HEK293 (cell line): ENCODE measurements around the gene KDF1.
"Not testable (repeated sequence)": the region's sequence is repeated elsewhere in the genome, so short reads cannot be mapped to it uniquely, and the experiment has no call there.

ENCODE experiments used
- CTCF ChIA-PET: fragments of 350-600 bp; formaldehyde crosslinking; extraction: SDS; loops from one replicate; lab custom pipeline; 2021; ENCODE audit warnings: antibody characterized with exemption; lab: Yijun Ruan, JAX
- POLR2A ChIA-PET: fragments of 300-600 bp; formaldehyde crosslinking; extraction: SDS; loops from one replicate; lab custom pipeline; 2020; ENCODE audit warnings: antibody characterized with exemption, inconsistent platforms; lab: Yijun Ruan, JAX
- H3K27ac ChIP-seq: fragments of 200-500 bp; sonication (Bioruptor generic); 2 replicates; pipeline ENCODE4 v1.5.1; 2014; ENCODE audit warnings: low read depth, low read length, control low read depth, inconsistent platforms; ENCODE audit errors: extremely low read depth
- H3K36me3 ChIP-seq, 2 experiments: fragments of 200-500 bp in 1 of 2; sonication (Bioruptor generic) in 1 of 2; 1 replicate in 1 of 2; 2 replicates in 1 of 2; pipeline ENCODE4 v1.5.1; 2014 to 2017; ENCODE audit warnings: inconsistent platforms in 2 of 2, low read length in 2 of 2; ENCODE audit not compliant: control insufficient read depth in 2 of 2, insufficient read depth in 1 of 2
- H3K4me1 ChIP-seq: fragments of 200-500 bp; sonication (Bioruptor generic); 2 replicates; pipeline ENCODE4 v1.5.1; 2014; ENCODE audit warnings: mild to moderate bottlenecking, low read length, inconsistent platforms; ENCODE audit not compliant: control insufficient read depth, insufficient read depth
- H3K4me3 ChIP-seq: 2 replicates; pipeline ENCODE4 v1.5.1; 2011; ENCODE audit warnings: low read depth, mild to moderate bottlenecking, control low read depth, low read length, moderate library complexity
- H3K9me3 ChIP-seq: fragments of 200-500 bp; sonication (Bioruptor generic); 2 replicates; pipeline ENCODE4 v1.5.1; 2014; ENCODE audit warnings: low read depth, low read length, inconsistent platforms; ENCODE audit not compliant: control insufficient read depth, insufficient read depth
- KLF8 ChIP-seq: fragments of 450-650 bp; formaldehyde crosslinking; IDR thresholded peaks from 2 replicates; pipeline ENCODE4 v1.5.1; 2016; ENCODE audit warnings: missing biosample characterization, missing genetic modification characterization
- REPIN1 ChIP-seq: fragments of 450-650 bp; formaldehyde crosslinking; IDR thresholded peaks from 2 replicates; pipeline ENCODE4 v1.5.1; 2017; ENCODE audit warnings: missing biosample characterization, missing genetic modification characterization, low read depth
- SP7 ChIP-seq: fragments of 450-650 bp; formaldehyde crosslinking; IDR thresholded peaks from 2 replicates; pipeline ENCODE4 v1.5.1; 2016; ENCODE audit warnings: missing biosample characterization, missing genetic modification characterization
- ZBTB21 ChIP-seq: fragments of 450-650 bp; formaldehyde crosslinking; IDR thresholded peaks from 2 replicates; pipeline ENCODE4 v1.5.1; 2017; ENCODE audit warnings: missing biosample characterization, missing genetic modification characterization
- ZFHX2 ChIP-seq: fragments of 450-650 bp; formaldehyde crosslinking; conservative IDR thresholded peaks from 2 replicates; pipeline ENCODE4 v1.5.1; 2016; ENCODE audit warnings: missing biosample characterization, missing genetic modification characterization
- ZNF140 ChIP-seq: fragments of 450-650 bp; formaldehyde crosslinking; IDR thresholded peaks from 2 replicates; pipeline ENCODE4 v1.5.1; 2016; ENCODE audit warnings: missing biosample characterization, missing genetic modification characterization
- ZNF155 ChIP-seq: fragments of 450-650 bp; formaldehyde crosslinking; IDR thresholded peaks from 2 replicates; pipeline ENCODE4 v1.5.1; 2016; ENCODE audit warnings: missing biosample characterization, missing genetic modification characterization
- ZNF214 ChIP-seq: fragments of 450-650 bp; formaldehyde crosslinking; IDR thresholded peaks from 2 replicates; pipeline ENCODE4 v1.5.1; 2017; ENCODE audit warnings: missing biosample characterization, mild to moderate bottlenecking, missing genetic modification characterization, borderline replicate concordance
- ZNF366 ChIP-seq: fragments of 450-650 bp; formaldehyde crosslinking; conservative IDR thresholded peaks from 2 replicates; pipeline ENCODE4 v1.5.1; 2016; ENCODE audit warnings: missing biosample characterization, missing genetic modification characterization
- ZNF561 ChIP-seq: fragments of 450-650 bp; IDR thresholded peaks from 2 replicates; pipeline ENCODE4 v1.5.1; 2018; ENCODE audit warnings: missing biosample characterization, missing genetic modification characterization, borderline replicate concordance
- ZNF596 ChIP-seq: fragments of 450-650 bp; IDR thresholded peaks from 2 replicates; pipeline ENCODE4 v1.5.0; 2018; ENCODE audit warnings: missing biosample characterization, mild to moderate bottlenecking, missing genetic modification characterization, moderate library complexity
- ZNF654 ChIP-seq: fragments of 450-650 bp; formaldehyde crosslinking; IDR thresholded peaks from 2 replicates; pipeline ENCODE4 v1.5.1; 2016; ENCODE audit warnings: low read depth, missing biosample characterization, missing genetic modification characterization
- ZNF785 ChIP-seq: fragments of 450-650 bp; formaldehyde crosslinking; IDR thresholded peaks from 2 replicates; pipeline ENCODE4 v1.5.1; 2016; ENCODE audit warnings: missing biosample characterization, missing genetic modification characterization
- TF ChIP-seq, protein P1 (sequence below): sonication (generic); formaldehyde crosslinking; IDR thresholded peaks from 2 replicates; pipeline ENCODE4 v1.8.1; 2022; ENCODE audit warnings: mild to moderate bottlenecking, moderate library complexity, missing genetic modification reagents
- TF ChIP-seq, protein P2 (sequence below): fragments of 450-650 bp; formaldehyde crosslinking; IDR thresholded peaks from 2 replicates; pipeline ENCODE4 v1.5.1; 2017; ENCODE audit warnings: missing biosample characterization, missing genetic modification characterization
- TF ChIP-seq, protein P3 (sequence below): fragments of 450-650 bp; formaldehyde crosslinking; IDR thresholded peaks from 2 replicates; pipeline ENCODE4 v1.5.1; 2016; ENCODE audit warnings: missing biosample characterization, missing genetic modification characterization
- TF ChIP-seq, protein P4 (sequence below): fragments of 450-650 bp; formaldehyde crosslinking; IDR thresholded peaks from 2 replicates; pipeline ENCODE4 v1.5.1; 2016; ENCODE audit warnings: missing biosample characterization, missing genetic modification characterization
- TF ChIP-seq, protein P5 (sequence below): fragments of 450-650 bp; formaldehyde crosslinking; IDR thresholded peaks from 2 replicates; pipeline ENCODE4 v1.5.1; 2016; ENCODE audit warnings: missing biosample characterization, missing genetic modification characterization, low read depth
- TF ChIP-seq, protein P6 (sequence below): fragments of 450-650 bp; formaldehyde crosslinking; conservative IDR thresholded peaks from 2 replicates; pipeline ENCODE4 v1.5.1; 2016; ENCODE audit warnings: low read depth, missing biosample characterization, missing genetic modification characterization

KDF1 gene

DNA sequence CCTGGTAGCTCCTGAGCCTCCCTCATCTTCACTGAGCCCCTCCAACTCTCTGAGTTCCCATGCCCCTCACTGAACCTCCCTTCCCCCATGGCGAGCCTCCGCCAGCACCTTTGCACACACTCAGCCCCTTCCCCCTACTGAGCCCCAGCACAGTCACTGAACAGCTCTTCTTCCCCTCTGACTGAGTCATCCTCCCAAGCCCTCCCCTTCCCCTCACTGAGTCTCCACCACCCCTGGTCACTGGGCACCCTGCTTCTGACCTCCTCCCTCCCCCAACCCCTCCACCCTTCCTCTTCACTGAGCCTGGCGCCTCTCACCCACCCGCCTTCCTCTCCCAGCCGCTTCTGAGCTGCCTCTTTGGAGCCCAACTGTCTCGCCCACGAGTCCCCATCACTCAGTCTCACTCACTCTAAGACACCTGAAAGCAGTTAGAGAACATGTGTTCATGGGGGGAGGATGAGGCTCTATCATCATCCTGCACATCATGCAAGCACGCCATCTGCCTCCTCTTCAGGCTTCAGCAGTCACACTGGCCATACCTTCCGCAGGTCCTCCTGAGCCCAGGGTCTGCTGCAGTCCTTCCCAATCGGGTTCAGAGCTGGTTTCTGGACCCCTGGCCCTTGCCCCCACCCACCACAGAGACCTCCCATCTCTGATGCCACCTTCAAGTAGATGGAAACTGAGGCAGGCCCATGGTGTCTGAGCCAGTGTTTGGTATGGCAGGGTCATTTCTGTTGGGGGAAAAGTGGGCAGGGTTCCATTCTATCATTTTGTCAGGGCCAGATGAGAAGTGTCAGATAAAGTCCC lies 31.2 kb upstream of the KDF1 start (continued):
- TF ChIP-seq ZNF561 (tag by site-specific recombination) (no peak), ZFHX2 (tag by site-specific recombination) (peak; percentile 76), SP7 (tag by site-specific recombination) (peak; percentile 34), KLF8 (tag by site-specific recombination) (no peak), ZNF140 (tag by site-specific recombination) (no peak), ZBTB21 (tag by site-specific recombination) (no peak)
- TF ChIP-seq, protein P1, sequence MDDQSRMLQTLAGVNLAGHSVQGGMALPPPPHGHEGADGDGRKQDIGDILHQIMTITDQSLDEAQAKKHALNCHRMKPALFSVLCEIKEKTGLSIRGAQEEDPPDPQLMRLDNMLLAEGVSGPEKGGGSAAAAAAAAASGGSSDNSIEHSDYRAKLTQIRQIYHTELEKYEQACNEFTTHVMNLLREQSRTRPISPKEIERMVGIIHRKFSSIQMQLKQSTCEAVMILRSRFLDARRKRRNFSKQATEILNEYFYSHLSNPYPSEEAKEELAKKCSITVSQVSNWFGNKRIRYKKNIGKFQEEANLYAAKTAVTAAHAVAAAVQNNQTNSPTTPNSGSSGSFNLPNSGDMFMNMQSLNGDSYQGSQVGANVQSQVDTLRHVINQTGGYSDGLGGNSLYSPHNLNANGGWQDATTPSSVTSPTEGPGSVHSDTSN (CRISPR knock-in tag) = no peak
- TF ChIP-seq, protein P2, sequence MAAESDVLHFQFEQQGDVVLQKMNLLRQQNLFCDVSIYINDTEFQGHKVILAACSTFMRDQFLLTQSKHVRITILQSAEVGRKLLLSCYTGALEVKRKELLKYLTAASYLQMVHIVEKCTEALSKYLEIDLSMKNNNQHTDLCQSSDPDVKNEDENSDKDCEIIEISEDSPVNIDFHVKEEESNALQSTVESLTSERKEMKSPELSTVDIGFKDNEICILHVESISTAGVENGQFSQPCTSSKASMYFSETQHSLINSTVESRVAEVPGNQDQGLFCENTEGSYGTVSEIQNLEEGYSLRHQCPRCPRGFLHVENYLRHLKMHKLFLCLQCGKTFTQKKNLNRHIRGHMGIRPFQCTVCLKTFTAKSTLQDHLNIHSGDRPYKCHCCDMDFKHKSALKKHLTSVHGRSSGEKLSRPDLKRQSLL (tag by site-specific recombination) = peak; percentile 74; the same call in 1 of the 2 replicates
- TF ChIP-seq, protein P3, sequence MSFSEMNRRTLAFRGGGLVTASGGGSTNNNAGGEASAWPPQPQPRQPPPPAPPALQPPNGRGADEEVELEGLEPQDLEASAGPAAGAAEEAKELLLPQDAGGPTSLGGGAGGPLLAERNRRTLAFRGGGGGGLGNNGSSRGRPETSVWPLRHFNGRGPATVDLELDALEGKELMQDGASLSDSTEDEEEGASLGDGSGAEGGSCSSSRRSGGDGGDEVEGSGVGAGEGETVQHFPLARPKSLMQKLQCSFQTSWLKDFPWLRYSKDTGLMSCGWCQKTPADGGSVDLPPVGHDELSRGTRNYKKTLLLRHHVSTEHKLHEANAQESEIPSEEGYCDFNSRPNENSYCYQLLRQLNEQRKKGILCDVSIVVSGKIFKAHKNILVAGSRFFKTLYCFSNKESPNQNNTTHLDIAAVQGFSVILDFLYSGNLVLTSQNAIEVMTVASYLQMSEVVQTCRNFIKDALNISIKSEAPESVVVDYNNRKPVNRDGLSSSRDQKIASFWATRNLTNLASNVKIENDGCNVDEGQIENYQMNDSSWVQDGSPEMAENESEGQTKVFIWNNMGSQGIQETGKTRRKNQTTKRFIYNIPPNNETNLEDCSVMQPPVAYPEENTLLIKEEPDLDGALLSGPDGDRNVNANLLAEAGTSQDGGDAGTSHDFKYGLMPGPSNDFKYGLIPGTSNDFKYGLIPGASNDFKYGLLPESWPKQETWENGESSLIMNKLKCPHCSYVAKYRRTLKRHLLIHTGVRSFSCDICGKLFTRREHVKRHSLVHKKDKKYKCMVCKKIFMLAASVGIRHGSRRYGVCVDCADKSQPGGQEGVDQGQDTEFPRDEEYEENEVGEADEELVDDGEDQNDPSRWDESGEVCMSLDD (tag by site-specific recombination) = no peak

DNA sequence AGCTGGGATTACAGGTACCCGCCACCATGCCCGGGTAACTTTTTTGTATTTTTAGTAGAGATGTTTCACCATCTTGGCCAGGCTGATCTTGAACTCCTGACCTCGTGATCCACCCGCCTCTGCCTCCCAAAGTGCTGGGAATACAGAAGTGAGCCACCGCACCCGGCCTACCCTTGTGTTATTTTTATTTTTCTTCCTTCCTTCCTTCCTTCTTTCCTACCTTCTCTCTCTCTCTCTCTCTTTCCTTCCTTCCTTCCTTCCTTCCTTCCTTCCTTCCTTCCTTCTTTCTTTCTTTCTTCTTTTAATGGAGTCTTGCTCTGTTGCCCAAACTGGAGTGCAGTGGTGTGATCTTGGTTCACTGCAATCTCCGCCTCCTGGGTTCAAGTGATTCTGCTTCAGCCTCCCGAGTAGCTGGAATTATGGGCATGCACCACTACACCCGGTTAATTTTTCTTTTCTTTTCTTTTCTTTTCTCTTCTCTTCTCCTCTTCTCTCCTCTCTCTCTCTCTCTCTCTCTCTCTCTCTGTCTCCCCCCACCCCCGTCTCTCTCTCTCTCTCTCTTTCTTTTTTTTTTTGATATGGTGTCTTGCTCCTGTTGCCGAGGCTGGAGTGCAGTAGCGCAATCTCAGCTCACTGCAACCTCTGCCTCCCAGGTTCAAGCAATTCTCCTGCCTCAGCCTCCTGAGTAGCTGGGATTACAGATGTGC lies 29.3 kb upstream of the KDF1 start:
- CTCF ChIA-PET = interaction anchor here (0.7 kb wide), 1 partner anchor 119 kb away, joined by 3 read pairs; no protein-coding TSS in a partner anchor
- H3K4me3 ChIP-seq, H3K27ac ChIP-seq, POLR2A ChIA-PET, H3K9me3 ChIP-seq, H3K4me1 ChIP-seq, H3K36me3 ChIP-seq: not testable (repeated sequence)
- TF ChIP-seq ZNF366 (tag by site-specific recombination) (peak; percentile 97), ZNF596 (tag by site-specific recombination) (peak; percentile 67; the same call in 1 of the 2 replicates)

DNA sequence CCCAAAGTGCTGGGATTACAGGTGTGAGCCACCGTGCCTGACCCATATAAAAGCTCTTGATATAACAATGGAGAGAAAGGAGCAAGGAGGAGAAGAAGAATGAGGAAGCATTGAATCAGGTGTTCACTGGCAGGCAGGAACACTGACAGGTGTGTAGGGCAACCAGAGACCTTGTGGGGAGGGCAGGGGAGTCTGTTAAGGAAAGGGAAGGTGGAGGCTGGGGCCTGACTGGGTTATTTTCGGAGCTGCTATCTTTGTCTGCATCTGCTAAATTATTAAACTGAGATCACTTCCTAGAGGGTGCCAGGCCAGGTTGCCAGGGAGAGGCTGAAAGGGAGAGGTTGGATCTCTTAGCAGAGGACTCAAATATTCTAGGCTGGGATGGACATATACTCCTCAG lies 26.4 kb upstream of the KDF1 start:
- CTCF ChIA-PET = interaction anchor here (0.6 to 2.3 kb wide), 5 partner anchors 10 to 58 kb away, joined by 4 to 16 read pairs (median 11); no protein-coding TSS in a partner anchor
- H3K9me3 ChIP-seq = no peaks in the 10 kb centered on the region
- no peaks in the 10 kb centered on the region for H3K36me3 ChIP-seq
- POLR2A ChIA-PET = no interaction called here
- H3K27ac ChIP-seq = no peak overlapping the region
- no peaks in the 10 kb centered on the region for H3K4me1 ChIP-seq
- H3K4me3 ChIP-seq = no peak overlapping the region
- no peak for TF ChIP-seq REPIN1 (tag by site-specific recombination)
- TF ChIP-seq ZNF155 = no peak
- TF ChIP-seq ZNF214 (tag by site-specific recombination) = no peak
- TF ChIP-seq, protein P4, sequence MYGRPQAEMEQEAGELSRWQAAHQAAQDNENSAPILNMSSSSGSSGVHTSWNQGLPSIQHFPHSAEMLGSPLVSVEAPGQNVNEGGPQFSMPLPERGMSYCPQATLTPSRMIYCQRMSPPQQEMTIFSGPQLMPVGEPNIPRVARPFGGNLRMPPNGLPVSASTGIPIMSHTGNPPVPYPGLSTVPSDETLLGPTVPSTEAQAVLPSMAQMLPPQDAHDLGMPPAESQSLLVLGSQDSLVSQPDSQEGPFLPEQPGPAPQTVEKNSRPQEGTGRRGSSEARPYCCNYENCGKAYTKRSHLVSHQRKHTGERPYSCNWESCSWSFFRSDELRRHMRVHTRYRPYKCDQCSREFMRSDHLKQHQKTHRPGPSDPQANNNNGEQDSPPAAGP (tag by site-specific recombination) = no peak
- TF ChIP-seq, protein P5, sequence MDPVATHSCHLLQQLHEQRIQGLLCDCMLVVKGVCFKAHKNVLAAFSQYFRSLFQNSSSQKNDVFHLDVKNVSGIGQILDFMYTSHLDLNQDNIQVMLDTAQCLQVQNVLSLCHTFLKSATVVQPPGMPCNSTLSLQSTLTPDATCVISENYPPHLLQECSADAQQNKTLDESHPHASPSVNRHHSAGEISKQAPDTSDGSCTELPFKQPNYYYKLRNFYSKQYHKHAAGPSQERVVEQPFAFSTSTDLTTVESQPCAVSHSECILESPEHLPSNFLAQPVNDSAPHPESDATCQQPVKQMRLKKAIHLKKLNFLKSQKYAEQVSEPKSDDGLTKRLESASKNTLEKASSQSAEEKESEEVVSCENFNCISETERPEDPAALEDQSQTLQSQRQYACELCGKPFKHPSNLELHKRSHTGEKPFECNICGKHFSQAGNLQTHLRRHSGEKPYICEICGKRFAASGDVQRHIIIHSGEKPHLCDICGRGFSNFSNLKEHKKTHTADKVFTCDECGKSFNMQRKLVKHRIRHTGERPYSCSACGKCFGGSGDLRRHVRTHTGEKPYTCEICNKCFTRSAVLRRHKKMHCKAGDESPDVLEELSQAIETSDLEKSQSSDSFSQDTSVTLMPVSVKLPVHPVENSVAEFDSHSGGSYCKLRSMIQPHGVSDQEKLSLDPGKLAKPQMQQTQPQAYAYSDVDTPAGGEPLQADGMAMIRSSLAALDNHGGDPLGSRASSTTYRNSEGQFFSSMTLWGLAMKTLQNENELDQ = no peak
- no peak for TF ChIP-seq ZNF654 (tag by site-specific recombination)
- TF ChIP-seq ZNF785 (tag by site-specific recombination) = no peak
- TF ChIP-seq, protein P6, sequence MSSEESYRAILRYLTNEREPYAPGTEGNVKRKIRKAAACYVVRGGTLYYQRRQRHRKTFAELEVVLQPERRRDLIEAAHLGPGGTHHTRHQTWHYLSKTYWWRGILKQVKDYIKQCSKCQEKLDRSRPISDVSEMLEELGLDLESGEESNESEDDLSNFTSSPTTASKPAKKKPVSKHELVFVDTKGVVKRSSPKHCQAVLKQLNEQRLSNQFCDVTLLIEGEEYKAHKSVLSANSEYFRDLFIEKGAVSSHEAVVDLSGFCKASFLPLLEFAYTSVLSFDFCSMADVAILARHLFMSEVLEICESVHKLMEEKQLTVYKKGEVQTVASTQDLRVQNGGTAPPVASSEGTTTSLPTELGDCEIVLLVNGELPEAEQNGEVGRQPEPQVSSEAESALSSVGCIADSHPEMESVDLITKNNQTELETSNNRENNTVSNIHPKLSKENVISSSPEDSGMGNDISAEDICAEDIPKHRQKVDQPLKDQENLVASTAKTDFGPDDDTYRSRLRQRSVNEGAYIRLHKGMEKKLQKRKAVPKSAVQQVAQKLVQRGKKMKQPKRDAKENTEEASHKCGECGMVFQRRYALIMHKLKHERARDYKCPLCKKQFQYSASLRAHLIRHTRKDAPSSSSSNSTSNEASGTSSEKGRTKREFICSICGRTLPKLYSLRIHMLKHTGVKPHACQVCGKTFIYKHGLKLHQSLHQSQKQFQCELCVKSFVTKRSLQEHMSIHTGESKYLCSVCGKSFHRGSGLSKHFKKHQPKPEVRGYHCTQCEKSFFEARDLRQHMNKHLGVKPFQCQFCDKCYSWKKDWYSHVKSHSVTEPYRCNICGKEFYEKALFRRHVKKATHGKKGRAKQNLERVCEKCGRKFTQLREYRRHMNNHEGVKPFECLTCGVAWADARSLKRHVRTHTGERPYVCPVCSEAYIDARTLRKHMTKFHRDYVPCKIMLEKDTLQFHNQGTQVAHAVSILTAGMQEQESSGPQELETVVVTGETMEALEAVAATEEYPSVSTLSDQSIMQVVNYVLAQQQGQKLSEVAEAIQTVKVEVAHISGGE = no peak
